ENCODE data around the gene CYB5A. TPM values are rescaled to one million over a fixed set of nuclear protein-coding genes. Genes with fewer than 3 reads are reported as not detected.

The CYB5A gene
- total and polyA plus RNA-seq, 9 of the 15 experiments (the other 6 are each of a cell fraction or from before 2014, with no cell fraction given), result 11.9 to 22.6 (median 14.1) TPM

DNA sequence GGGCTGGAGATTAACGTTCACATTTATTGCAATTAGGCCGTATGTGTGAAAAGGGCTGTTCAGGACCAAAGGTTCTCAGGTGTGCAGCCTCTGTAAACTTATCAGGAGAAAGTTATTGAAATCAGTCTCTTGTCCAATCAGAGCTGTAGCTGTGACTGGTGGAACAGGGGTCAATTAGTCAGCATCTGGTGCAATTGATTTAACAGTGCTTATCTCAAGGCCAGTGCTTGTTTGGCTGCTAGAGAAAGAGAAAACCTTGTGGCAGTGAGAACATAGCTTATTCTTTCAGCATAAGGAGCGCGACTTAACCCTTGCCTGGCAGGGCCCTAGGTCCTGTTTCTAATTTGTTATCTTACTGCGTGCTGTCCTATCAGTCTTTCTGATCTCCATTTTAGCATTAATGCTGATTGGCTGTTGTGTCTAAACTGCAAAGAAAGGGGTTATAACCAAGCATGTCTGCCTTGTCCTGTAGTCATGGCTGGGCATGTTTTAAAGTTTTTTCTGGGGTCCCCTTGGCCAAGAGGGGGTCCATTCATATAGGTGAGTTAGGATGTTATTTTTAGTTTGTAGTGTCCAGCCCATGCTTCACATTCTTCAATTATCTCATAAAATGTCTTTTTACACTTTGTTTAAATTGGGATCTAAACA lies 66.4 kb downstream of the CYB5A start (continued):
- TF ChIP-seq TARDBP (IDR thresholded peaks at IDR 0.05), result no peak
- no peak for TF ChIP-seq ZNF785 (CRISPR knock-in tag; IDR thresholded peaks at IDR 0.05)
- no peak for TF ChIP-seq ZNF280A (IDR thresholded peaks at IDR 0.05; ENCODE audit: low read depth, partially characterized antibody)
- TF ChIP-seq FOXJ3 (CRISPR knock-in tag; IDR thresholded peaks at IDR 0.05), result no peak
- TF ChIP-seq ARHGAP35 (IDR thresholded peaks at IDR 0.05; ENCODE audit: partially characterized antibody), result no peak
- TF ChIP-seq CTCF (IDR thresholded peaks at IDR 0.05 in 2 of 3, conservative IDR thresholded peaks at IDR 0.05 in 1 of 3; ENCODE audit: insufficient read depth in 2 of 3, low read depth in 1 of 3, low read length in 3 of 3), result no peak
- 0 out of 2 replicates have a peak, but pooled peaks have one; percentile 18 for TF ChIP-seq SOX6 (IDR thresholded peaks at IDR 0.05)
- TF ChIP-seq XRCC4 (IDR thresholded peaks at IDR 0.05; ENCODE audit: extremely low read depth, insufficient read depth, insufficient read length), result no peak
- TF ChIP-seq, protein P1, sequence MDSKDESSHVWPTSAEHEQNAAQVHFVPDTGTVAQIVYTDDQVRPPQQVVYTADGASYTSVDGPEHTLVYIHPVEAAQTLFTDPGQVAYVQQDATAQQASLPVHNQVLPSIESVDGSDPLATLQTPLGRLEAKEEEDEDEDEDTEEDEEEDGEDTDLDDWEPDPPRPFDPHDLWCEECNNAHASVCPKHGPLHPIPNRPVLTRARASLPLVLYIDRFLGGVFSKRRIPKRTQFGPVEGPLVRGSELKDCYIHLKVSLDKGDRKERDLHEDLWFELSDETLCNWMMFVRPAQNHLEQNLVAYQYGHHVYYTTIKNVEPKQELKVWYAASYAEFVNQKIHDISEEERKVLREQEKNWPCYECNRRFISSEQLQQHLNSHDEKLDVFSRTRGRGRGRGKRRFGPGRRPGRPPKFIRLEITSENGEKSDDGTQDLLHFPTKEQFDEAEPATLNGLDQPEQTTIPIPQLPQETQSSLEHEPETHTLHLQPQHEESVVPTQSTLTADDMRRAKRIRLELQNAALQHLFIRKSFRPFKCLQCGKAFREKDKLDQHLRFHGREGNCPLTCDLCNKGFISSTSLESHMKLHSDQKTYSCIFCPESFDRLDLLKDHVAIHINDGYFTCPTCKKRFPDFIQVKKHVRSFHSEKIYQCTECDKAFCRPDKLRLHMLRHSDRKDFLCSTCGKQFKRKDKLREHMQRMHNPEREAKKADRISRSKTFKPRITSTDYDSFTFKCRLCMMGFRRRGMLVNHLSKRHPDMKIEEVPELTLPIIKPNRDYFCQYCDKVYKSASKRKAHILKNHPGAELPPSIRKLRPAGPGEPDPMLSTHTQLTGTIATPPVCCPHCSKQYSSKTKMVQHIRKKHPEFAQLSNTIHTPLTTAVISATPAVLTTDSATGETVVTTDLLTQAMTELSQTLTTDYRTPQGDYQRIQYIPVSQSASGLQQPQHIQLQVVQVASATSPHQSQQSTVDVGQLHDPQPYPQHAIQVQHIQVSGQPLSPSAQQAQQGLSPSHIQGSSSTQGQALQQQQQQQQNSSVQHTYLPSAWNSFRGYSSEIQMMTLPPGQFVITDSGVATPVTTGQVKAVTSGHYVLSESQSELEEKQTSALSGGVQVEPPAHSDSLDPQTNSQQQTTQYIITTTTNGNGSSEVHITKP (IDR thresholded peaks at IDR 0.05; ENCODE audit: partially characterized antibody), result no peak
- peak; percentile 60; the same call in 1 of the 2 replicates for TF ChIP-seq HDAC2 (IDR thresholded peaks at IDR 0.05)
- no peak for TF ChIP-seq SMAD2 (IDR thresholded peaks at IDR 0.05; ENCODE audit: low read depth, low read length)
- no peak for TF ChIP-seq HBP1 (CRISPR knock-in tag; IDR thresholded peaks at IDR 0.05)
- peak; percentile 57; the same call in 1 of the 2 replicates for TF ChIP-seq NCOR1 (IDR thresholded peaks at IDR 0.05)
- no peak for TF ChIP-seq RBM22 (IDR thresholded peaks at IDR 0.05; ENCODE audit: low read depth, low read length, poor library complexity, severe bottlenecking)
- peak; percentile 68 for TF ChIP-seq DPF2 (IDR thresholded peaks at IDR 0.05)
- TF ChIP-seq CHCHD3 (CRISPR knock-in tag; IDR thresholded peaks at IDR 0.05), result no peak
